Measurements from ENCODE around the gene CFAP52.

GRCh38 chr17:9635340-9635739 is 58.9 kb downstream of the CFAP52 start:
- TF ChIP-seq MAX (IDR thresholded peaks at IDR 0.05; ENCODE audit: insufficient read depth, insufficient read length) (no peak), CTCF (IDR thresholded peaks at IDR 0.05; ENCODE audit: extremely low read depth in 1 of 2, insufficient read depth in 1 of 2, low read depth in 1 of 2, low read length in 2 of 2) (no peak), EZH2 (IDR thresholded peaks at IDR 0.05; ENCODE audit: borderline replicate concordance, low read depth, low read length, severe bottlenecking) (no peak), POLR2A (IDR thresholded peaks at IDR 0.05; ENCODE audit: low read depth, low read length) (no peak), FOS (IDR thresholded peaks at IDR 0.05; ENCODE audit: borderline replicate concordance, insufficient read depth, low read length) (no peak), MYC (IDR thresholded peaks at IDR 0.05; ENCODE audit: low read depth, low read length) (no peak)

Measured in endothelial cell of umbilical vein (primary cell).